Caco-2 (cell line): ENCODE results near the gene BAIAP2L2. TPM values are rescaled to one million over a fixed set of nuclear protein-coding genes. Genes with fewer than 3 reads are reported as not detected.

Source experiments
- BruUV-seq: library from RNA; stranded (reverse); fragments of 400-500 nt; replicated peaks from 2 replicates; lab custom pipeline; 2021; lab: Mats Ljungman, UMichigan
- CTCF ChIA-PET: fragments of 300-600 bp; sonication (Branson Sonifier 250); formaldehyde crosslinking; loops from one replicate; lab custom pipeline; 2022; ENCODE audit warnings: antibody characterized with exemption; lab: Charles Lee
- POLR2A ChIA-PET: fragments of 300-600 bp; sonication (Branson Sonifier 250); formaldehyde crosslinking; loops from one replicate; lab custom pipeline; 2022; ENCODE audit warnings: antibody characterized with exemption; lab: Charles Lee
- DNase-seq, 2 experiments: peaks; one replicate each; pipeline versions ENCODE4 v3.0.0 to v3.0.0-alpha.2; 2020 to 2022
- H3K27me3 ChIP-seq: replicated peaks from 2 replicates; pipeline ENCODE4 v1.6.0; 2011; ENCODE audit warnings: low read length; ENCODE audit not compliant: control insufficient read depth, insufficient read depth
- H3K36me3 ChIP-seq: 2 replicates; pipeline ENCODE4 v1.5.1; 2011; ENCODE audit warnings: low read length; ENCODE audit not compliant: control insufficient read depth, insufficient read depth
- H3K4me1 ChIP-seq: fragments of 250-450 bp; sonication (Bioruptor Pico); 2 replicates; pipeline ENCODE4 v1.5.1; 2020; ENCODE audit warnings: mild to moderate bottlenecking
- H3K4me3 ChIP-seq: 2 replicates; pipeline ENCODE4 v1.5.1; 2011; ENCODE audit warnings: low read depth, mild to moderate bottlenecking, control low read depth, low read length
- H3K9me3 ChIP-seq: fragments of 250-450 bp; sonication (Bioruptor Pico); 2 replicates; pipeline ENCODE4 v1.5.1; 2020; ENCODE audit warnings: mild to moderate bottlenecking, moderate library complexity
- H3K27ac Mint-ChIP-seq: one replicate; pipeline ENCODE4 v1.8.0; 2022; ENCODE audit warnings: mixed read lengths; ENCODE audit not compliant: unreplicated experiment
- H3K27me3 Mint-ChIP-seq: one replicate; pipeline ENCODE4 v1.8.0; 2022; ENCODE audit warnings: mixed read lengths; ENCODE audit not compliant: insufficient read depth, unreplicated experiment
- H3K36me3 Mint-ChIP-seq: one replicate; pipeline ENCODE4 v1.8.0; 2022; ENCODE audit warnings: mild to moderate bottlenecking, mixed read lengths; ENCODE audit not compliant: insufficient read depth, unreplicated experiment
- H3K4me1 Mint-ChIP-seq: one replicate; pipeline ENCODE4 v1.8.0; 2022; ENCODE audit warnings: low read depth, mixed read lengths; ENCODE audit not compliant: unreplicated experiment
- H3K4me3 Mint-ChIP-seq: one replicate; pipeline ENCODE4 v1.8.0; 2022; ENCODE audit warnings: mild to moderate bottlenecking, moderate library complexity, mixed read lengths; ENCODE audit not compliant: unreplicated experiment
- H3K9me3 Mint-ChIP-seq: one replicate; pipeline ENCODE4 v1.8.0; 2022; ENCODE audit warnings: mixed read lengths; ENCODE audit not compliant: unreplicated experiment
- CTCF ChIP-seq, 2 experiments: fragments of 200-600 bp in 1 of 2; IDR thresholded peaks; 1 replicate in 1 of 2; 2 replicates in 1 of 2; pipeline versions ENCODE4 v1.5.1 to v1.8.0; 2011 to 2022; ENCODE audit warnings: antibody characterized with exemption in 1 of 2, control low read depth in 1 of 2, inconsistent platforms in 1 of 2, low read depth in 1 of 2, low read length in 1 of 2, mild to moderate bottlenecking in 1 of 2, moderate library complexity in 1 of 2; ENCODE audit not compliant: insufficient read depth in 1 of 2, severe bottlenecking in 1 of 2, unreplicated experiment in 1 of 2
- intact Hi-C: fragments of 100-400 bp; cut with micrococcal nuclease; formaldehyde crosslinking; loops from one replicate; pipeline ENCODE4 v1.10.0; 2022; ENCODE audit not compliant: unreplicated experiment
- total RNA-seq: library from RNA; stranded (reverse); gene quantifications from 2 replicates; pipeline ENCODE4 v1.2.3, GENCODE V29; 2022

BAIAP2L2 gene
- total RNA-seq, 1 experiment from 2014 or later, result 4.4 TPM

- Histone ChIP-seq H3K4me1 (no peaks in the 10 kb centered on the region), H3K4me3 (no peak overlapping the region), H3K36me3 (no peaks in the 10 kb centered on the region; the same call in 1 of the 2 replicates), H3K9me3 (no peaks in the 10 kb centered on the region), H3K27me3 (no peaks in the 10 kb centered on the region)
- Mint-ChIP-seq H3K4me1 (no peaks in the 10 kb centered on the region), H3K36me3 (peaks cover 11% of the 10 kb centered on the region), H3K27ac (no peak overlapping the region), H3K9me3 (no peaks in the 10 kb centered on the region), H3K27me3 (no peaks in the 10 kb centered on the region), H3K4me3 (no peak overlapping the region)
- BruUV-seq, result no TSS peak
- CTCF ChIA-PET, result interaction anchor here (0.6 kb wide), 3 partner anchors 16 to 1896 kb away, joined by 3 read pairs; no protein-coding TSS in a partner anchor
- POLR2A ChIA-PET, result interaction anchor here (0.5 to 0.9 kb wide), 2 partner anchors 63 to 65 kb away, joined by 4 to 5 read pairs; partner anchors contain the start of gene MAFF
- intact Hi-C loops, result no loop called here
- no peak for DNase-seq
- no peak for TF ChIP-seq CTCF (IDR thresholded peaks at IDR 0.05; ENCODE audit: insufficient read depth in 1 of 2, low read depth in 1 of 2, low read length in 1 of 2, severe bottlenecking in 1 of 2, unreplicated experiment in 1 of 2)
These were observed 26.1 kb upstream of the BAIAP2L2 start for GRCh38 chr22:38136607-38137006.

GRCh38 chr22:38135133-38135706 is 24.7 kb upstream of the BAIAP2L2 start:
- no peaks in the 10 kb centered on the region for H3K27me3 Mint-ChIP-seq
- no peaks in the 10 kb centered on the region for H3K27me3 ChIP-seq
- peaks cover 11% of the 10 kb centered on the region for H3K36me3 Mint-ChIP-seq
- CTCF ChIA-PET, result no interaction called here
- TF ChIP-seq CTCF (IDR thresholded peaks at IDR 0.05; ENCODE audit: insufficient read depth in 1 of 2, low read depth in 1 of 2, low read length in 1 of 2, severe bottlenecking in 1 of 2, unreplicated experiment in 1 of 2), result no peak
- no peaks in the 10 kb centered on the region for H3K9me3 ChIP-seq
- no peak overlapping the region for H3K4me3 ChIP-seq
- intact Hi-C loops, result no loop called here
- no peaks in the 10 kb centered on the region for H3K4me1 Mint-ChIP-seq
- no TSS peak for BruUV-seq
- POLR2A ChIA-PET, result no interaction called here
- no peaks in the 10 kb centered on the region; the same call in 1 of the 2 replicates for H3K36me3 ChIP-seq
- H3K4me1 ChIP-seq, result no peaks in the 10 kb centered on the region
- no peak overlapping the region for H3K27ac Mint-ChIP-seq
- no peaks in the 10 kb centered on the region for H3K9me3 Mint-ChIP-seq
- DNase-seq, result no peak
- H3K4me3 Mint-ChIP-seq, result no peak overlapping the region

DNA sequence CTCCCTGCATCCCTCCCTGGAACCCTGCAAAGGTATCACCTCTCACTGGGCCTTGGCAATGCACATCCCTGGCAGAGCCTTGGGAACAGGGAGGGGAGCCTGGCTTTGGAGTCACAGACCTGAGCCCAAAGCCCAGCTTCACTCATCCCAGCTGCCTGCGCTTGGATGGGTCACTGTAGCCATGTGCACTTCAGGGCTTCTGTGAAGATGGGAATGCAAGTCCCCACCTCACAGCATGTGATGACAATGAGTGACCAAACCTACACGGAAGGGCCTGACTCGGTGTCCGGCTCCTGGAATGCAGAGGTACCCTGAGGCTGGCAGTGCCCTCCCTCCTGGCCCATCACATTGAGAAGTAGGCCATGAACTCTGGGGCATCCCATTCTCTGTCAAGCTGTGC is 22.8 kb upstream of the BAIAP2L2 start:
- Mint-ChIP-seq H3K4me3 (no peak overlapping the region), H3K27me3 (no peaks in the 10 kb centered on the region), H3K4me1 (no peaks in the 10 kb centered on the region), H3K9me3 (no peaks in the 10 kb centered on the region), H3K27ac (no peak overlapping the region), H3K36me3 (peaks cover 6% of the 10 kb centered on the region)
- no peak for TF ChIP-seq CTCF (IDR thresholded peaks at IDR 0.05; ENCODE audit: insufficient read depth in 1 of 2, low read depth in 1 of 2, low read length in 1 of 2, severe bottlenecking in 1 of 2, unreplicated experiment in 1 of 2)
- no peaks in the 10 kb centered on the region for H3K9me3 ChIP-seq
- no peaks in the 10 kb centered on the region for H3K4me1 ChIP-seq
- no peak overlapping the region for H3K4me3 ChIP-seq
- CTCF ChIA-PET, result no interaction called here
- H3K27me3 ChIP-seq, result no peaks in the 10 kb centered on the region
- no peak for DNase-seq
- BruUV-seq, result no TSS peak
- no peaks in the 10 kb centered on the region; the same call in 1 of the 2 replicates for H3K36me3 ChIP-seq
- POLR2A ChIA-PET, result no interaction called here
- intact Hi-C loops, result no loop called here
